Measurements from ENCODE around the gene SOX1. TPM values are rescaled to one million over a fixed set of nuclear protein-coding genes. Genes with fewer than 3 reads are reported as not detected.

SOX1 gene
- polyA plus RNA-seq, 4 donors = 0.03 TPM; not detected in 3

DNA sequence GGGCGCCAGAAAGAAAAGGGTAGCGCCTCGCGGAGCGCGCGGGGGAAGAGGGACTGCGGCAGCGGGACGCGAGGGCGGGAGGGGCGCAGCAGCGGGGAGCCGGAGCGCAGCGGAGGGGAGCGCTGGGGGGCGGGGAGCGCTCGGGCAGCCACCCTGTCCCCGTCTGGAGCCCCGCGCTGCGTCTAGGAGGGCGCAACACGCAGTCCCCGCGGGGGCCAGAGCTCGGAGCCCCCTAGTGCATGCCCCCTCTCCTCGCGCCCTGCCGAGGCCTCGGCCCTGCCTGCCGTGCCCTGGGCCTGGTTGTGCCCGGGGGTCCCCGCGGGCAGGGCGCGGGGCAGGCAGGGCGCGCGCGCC, 37.9 kb downstream of the SOX1 start:
- Histone ChIP-seq H3K36me3 (ENCODE audit: control insufficient read depth in 3 of 3, insufficient read depth in 2 of 3, low read depth in 1 of 3, low read length in 3 of 3) (no peaks in the 10 kb centered on the region), H3K27ac (ENCODE audit: low read depth in 1 of 3, low read length in 2 of 3) (no peak overlapping the region), H3K9me3 (ENCODE audit: control insufficient read depth in 2 of 2, insufficient read depth in 1 of 2, low read depth in 1 of 2, low read length in 1 of 2) (no peaks in the 10 kb centered on the region), H3K4me3 (ENCODE audit: low read depth in 1 of 3, low read length in 3 of 3) (no peak overlapping the region), H3K4me1 (ENCODE audit: control insufficient read depth in 3 of 3, insufficient read depth in 2 of 3, low read depth in 1 of 3, low read length in 2 of 3) (no peaks in the 10 kb centered on the region), H3K27me3 (ENCODE audit: control insufficient read depth in 3 of 3, insufficient read depth in 3 of 3, low read length in 3 of 3) (peaks cover 15 to 72% (median 34%) of the 10 kb centered on the region in 3 donors)
- DNase-seq (no peak), FAIRE-seq (no peak)
- 5 to 14% (median 8%) methylated on average over 26 to 44 of the region's 44 CpGs for WGBS, 3 donors

DNA sequence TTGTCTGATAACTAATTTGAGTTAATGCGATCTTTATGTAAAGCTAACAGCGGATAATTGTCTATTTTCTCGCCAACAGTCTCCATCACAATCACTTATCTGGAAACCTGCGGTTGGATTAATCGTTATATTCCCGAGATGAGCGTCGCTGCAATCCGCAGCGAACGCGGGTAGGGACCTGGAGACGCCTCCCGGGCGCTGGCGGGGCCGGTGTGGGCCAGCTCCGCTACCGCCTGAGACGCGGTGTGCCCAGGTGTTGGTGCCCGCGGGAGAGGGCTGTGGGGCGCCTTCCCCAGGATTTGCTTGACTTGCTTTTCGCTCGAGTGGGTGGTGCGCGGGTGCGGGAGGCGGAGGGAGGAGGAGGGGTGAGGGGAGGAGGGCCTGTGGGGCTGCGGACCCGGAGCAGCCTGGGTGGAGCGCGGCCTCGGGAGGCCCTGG, 38.3 kb downstream of the SOX1 start:
- Histone ChIP-seq H3K27ac (ENCODE audit: low read depth in 1 of 3, low read length in 2 of 3) (no peak overlapping the region), H3K36me3 (ENCODE audit: control insufficient read depth in 3 of 3, insufficient read depth in 2 of 3, low read depth in 1 of 3, low read length in 3 of 3) (no peaks in the 10 kb centered on the region), H3K4me3 (ENCODE audit: low read depth in 1 of 3, low read length in 3 of 3) (no peak overlapping the region), H3K9me3 (ENCODE audit: control insufficient read depth in 2 of 2, insufficient read depth in 1 of 2, low read depth in 1 of 2, low read length in 1 of 2) (no peaks in the 10 kb centered on the region), H3K27me3 (ENCODE audit: control insufficient read depth in 3 of 3, insufficient read depth in 3 of 3, low read length in 3 of 3) (peaks cover 15 to 72% (median 34%) of the 10 kb centered on the region in 3 donors), H3K4me1 (ENCODE audit: control insufficient read depth in 3 of 3, insufficient read depth in 2 of 3, low read depth in 1 of 3, low read length in 2 of 3) (no peaks in the 10 kb centered on the region)
- FAIRE-seq (no peak), DNase-seq (no peak)
- WGBS, 3 donors = 7% methylated on average over 32 to 35 of the region's 35 CpGs

DNA sequence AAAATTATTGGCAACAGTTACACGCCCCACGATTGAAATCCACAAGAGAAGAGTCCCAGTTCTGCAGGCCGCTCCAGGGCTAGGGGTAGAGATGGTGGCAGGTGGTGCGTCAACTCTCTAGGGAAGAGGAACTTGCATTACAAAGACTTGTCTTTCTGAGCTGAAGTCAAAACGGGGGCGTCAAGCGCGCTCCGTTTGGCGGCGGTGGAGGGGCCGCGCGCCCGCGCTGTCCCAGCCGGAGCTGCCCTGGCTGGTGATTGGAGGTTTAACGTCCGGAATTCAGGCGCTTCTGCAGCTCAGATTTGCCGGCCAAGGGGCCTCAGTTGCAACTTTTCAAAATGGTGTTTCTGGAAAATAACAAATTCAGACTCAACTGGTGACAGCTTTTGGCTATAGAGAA, 38.9 kb downstream of the SOX1 start:
- Histone ChIP-seq H3K36me3 (ENCODE audit: control insufficient read depth in 3 of 3, insufficient read depth in 2 of 3, low read depth in 1 of 3, low read length in 3 of 3) (no peaks in the 10 kb centered on the region), H3K4me1 (ENCODE audit: control insufficient read depth in 3 of 3, insufficient read depth in 2 of 3, low read depth in 1 of 3, low read length in 2 of 3) (no peaks in the 10 kb centered on the region), H3K27ac (ENCODE audit: low read depth in 1 of 3, low read length in 2 of 3) (no peak overlapping the region), H3K4me3 (ENCODE audit: low read depth in 1 of 3, low read length in 3 of 3) (no peak overlapping the region), H3K9me3 (ENCODE audit: control insufficient read depth in 2 of 2, insufficient read depth in 1 of 2, low read depth in 1 of 2, low read length in 1 of 2) (no peaks in the 10 kb centered on the region), H3K27me3 (ENCODE audit: control insufficient read depth in 3 of 3, insufficient read depth in 3 of 3, low read length in 3 of 3) (peaks cover 15 to 72% (median 34%) of the 10 kb centered on the region in 3 donors)
- no peak for DNase-seq
- 4 to 11% (median 10%) methylated on average over 21 of the region's 21 CpGs for WGBS, 3 donors
- no peak for FAIRE-seq

DNA sequence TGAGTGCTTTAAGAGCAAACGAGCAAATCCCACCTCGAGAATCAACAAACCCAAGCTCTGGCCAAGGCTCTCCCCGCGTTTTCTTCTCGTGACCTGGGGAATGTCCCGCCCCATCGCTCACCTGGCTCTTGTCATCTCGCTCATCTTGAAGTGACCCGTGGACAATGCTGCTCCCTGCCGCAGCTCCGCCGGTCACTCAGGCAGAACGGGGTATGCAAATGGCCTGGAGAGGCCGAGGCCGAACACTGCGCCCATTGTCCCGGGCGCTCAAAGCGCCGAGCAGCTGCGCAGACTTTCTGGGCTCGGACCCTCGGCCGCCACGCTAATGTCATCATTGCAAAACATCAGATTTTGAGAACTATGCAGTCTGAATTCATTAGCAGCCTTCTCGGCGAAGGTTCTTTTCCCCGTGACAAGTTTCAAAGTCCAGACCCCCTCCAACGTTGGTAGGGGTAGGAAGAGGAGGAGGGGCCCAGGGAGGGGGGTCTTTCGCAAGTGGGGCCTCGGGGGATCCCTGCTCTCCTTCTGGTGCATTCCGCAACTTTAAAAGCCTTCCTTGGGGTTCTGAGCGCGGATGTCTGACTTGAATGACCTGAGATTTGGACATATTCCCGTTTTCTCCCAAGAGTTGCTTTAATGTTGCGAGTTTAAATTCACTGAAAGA, 39.7 kb downstream of the SOX1 start:
- Histone ChIP-seq H3K4me1 (ENCODE audit: control insufficient read depth in 3 of 3, insufficient read depth in 2 of 3, low read depth in 1 of 3, low read length in 2 of 3) (no peaks in the 10 kb centered on the region), H3K27ac (ENCODE audit: low read depth in 1 of 3, low read length in 2 of 3) (no peak overlapping the region), H3K36me3 (ENCODE audit: control insufficient read depth in 3 of 3, insufficient read depth in 2 of 3, low read depth in 1 of 3, low read length in 3 of 3) (no peaks in the 10 kb centered on the region), H3K27me3 (ENCODE audit: control insufficient read depth in 3 of 3, insufficient read depth in 3 of 3, low read length in 3 of 3) (peaks cover 15 to 70% (median 34%) of the 10 kb centered on the region in 3 donors), H3K9me3 (ENCODE audit: control insufficient read depth in 2 of 2, insufficient read depth in 1 of 2, low read depth in 1 of 2, low read length in 1 of 2) (no peaks in the 10 kb centered on the region), H3K4me3 (ENCODE audit: low read depth in 1 of 3, low read length in 3 of 3) (no peak overlapping the region)
- 7 to 10% (median 10%) methylated on average over 35 to 36 of the region's 36 CpGs for WGBS, 3 donors
- DNase-seq = no peak
- no peak for FAIRE-seq

DNA sequence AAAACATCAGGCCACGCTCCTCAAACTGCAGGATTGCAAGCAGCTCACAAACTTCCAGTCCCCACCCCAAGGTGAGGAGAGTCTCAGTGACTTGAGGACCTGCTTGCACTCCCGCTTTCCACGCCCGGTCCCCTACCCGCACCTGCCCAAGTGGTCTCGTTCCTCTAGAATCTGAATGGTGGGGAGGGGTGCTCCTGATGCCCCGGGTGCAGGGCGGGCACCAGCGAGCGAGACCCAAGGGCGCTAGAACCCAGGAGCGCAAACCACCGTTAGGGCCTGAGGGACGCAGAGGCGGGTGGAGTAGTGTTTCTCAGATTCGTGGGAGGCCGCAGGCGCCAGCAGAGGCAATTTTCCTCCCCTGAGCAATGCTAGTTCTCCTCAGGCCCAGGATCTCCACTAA, 40.3 kb downstream of the SOX1 start:
- WGBS, 3 donors = 21 to 43% (median 32%) methylated on average over 16 to 18 of the region's 18 CpGs
- H3K27me3 ChIP-seq (ENCODE audit: control insufficient read depth in 3 of 3, insufficient read depth in 3 of 3, low read length in 3 of 3) = peaks cover 15 to 68% (median 32%) of the 10 kb centered on the region in 3 donors
- no peak for DNase-seq
- FAIRE-seq = no peak
- no peak overlapping the region for H3K4me3 ChIP-seq (ENCODE audit: low read depth in 1 of 3, low read length in 3 of 3)
- H3K27ac ChIP-seq (ENCODE audit: low read depth in 1 of 3, low read length in 2 of 3) = no peak overlapping the region
- H3K36me3 ChIP-seq (ENCODE audit: control insufficient read depth in 3 of 3, insufficient read depth in 2 of 3, low read depth in 1 of 3, low read length in 3 of 3) = no peaks in the 10 kb centered on the region
- H3K4me1 ChIP-seq (ENCODE audit: control insufficient read depth in 3 of 3, insufficient read depth in 2 of 3, low read depth in 1 of 3, low read length in 2 of 3) = no peaks in the 10 kb centered on the region
- peaks cover 0 to under 1% of the 10 kb centered on the region in 2 donors for H3K9me3 ChIP-seq (ENCODE audit: control insufficient read depth in 2 of 2, insufficient read depth in 1 of 2, low read depth in 1 of 2, low read length in 1 of 2)

DNA sequence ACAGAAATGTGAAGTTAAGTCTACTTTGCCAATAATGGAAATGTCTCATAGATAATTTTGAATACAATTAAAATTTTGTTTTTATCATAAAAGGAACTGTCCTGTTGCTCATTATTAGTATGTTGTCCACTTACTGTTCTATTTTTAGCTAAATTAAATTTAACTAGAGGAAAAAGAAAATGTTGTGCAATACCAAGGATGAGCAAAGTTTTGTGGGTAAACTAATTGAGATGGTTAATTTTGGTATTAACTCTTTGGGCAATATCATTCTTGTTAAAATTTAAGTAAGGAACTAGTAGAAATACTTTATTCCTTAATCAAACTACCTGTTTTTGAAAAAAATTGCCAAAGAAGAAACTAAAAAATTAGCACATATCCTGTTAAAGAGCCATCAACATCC, 43.5 kb downstream of the SOX1 start:
- no peak for DNase-seq
- H3K4me3 ChIP-seq (ENCODE audit: low read depth in 1 of 3, low read length in 3 of 3) = no peak overlapping the region
- no peaks in the 10 kb centered on the region for H3K36me3 ChIP-seq (ENCODE audit: control insufficient read depth in 3 of 3, insufficient read depth in 2 of 3, low read depth in 1 of 3, low read length in 3 of 3)
- peaks cover 0 to 6% of the 10 kb centered on the region in 2 donors for H3K9me3 ChIP-seq (ENCODE audit: control insufficient read depth in 2 of 2, insufficient read depth in 1 of 2, low read depth in 1 of 2, low read length in 1 of 2)
- H3K4me1 ChIP-seq (ENCODE audit: control insufficient read depth in 3 of 3, insufficient read depth in 2 of 3, low read depth in 1 of 3, low read length in 2 of 3) = peaks cover 0 to 9% (median 2%) of the 10 kb centered on the region in 3 donors
- peaks cover 7 to 44% (median 22%) of the 10 kb centered on the region in 3 donors for H3K27me3 ChIP-seq (ENCODE audit: control insufficient read depth in 3 of 3, insufficient read depth in 3 of 3, low read length in 3 of 3)
- H3K27ac ChIP-seq (ENCODE audit: low read depth in 1 of 3, low read length in 2 of 3) = no peak overlapping the region
- FAIRE-seq = no peak

DNA sequence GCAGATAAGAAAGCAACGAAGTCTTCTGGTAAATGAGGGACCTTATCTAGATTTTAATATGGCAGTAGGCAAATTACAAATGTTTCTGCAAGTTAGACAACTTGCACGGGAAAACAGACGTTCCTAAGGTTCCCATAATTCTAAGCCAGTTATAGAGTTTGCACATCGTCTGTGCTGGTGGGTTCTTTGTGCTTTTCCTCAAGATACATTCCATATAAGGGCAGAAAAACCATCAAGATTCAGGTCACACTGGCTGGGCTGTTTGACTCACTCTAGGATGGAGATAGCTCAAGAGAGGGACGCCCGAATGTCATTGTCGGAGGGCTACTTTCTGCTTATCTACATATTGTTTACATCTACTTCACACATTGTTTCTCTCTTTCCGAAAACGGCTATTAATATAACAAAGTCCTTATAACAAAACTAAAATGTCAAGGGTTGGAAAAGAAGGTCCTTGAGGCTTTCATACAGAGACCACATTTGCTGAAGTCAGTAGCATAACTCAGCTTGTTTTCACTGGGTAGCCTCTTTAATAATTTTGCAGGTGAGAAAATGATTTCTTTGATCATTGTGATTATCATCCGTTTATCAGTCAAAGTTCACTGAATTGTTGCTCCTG, 44.4 kb downstream of the SOX1 start:
- 22 to 47% (median 39%) methylated on average over 10 of the region's 10 CpGs for WGBS, 3 donors
- no peak overlapping the region for H3K27ac ChIP-seq (ENCODE audit: low read depth in 1 of 3, low read length in 2 of 3)
- no peak overlapping the region for H3K4me3 ChIP-seq (ENCODE audit: low read depth in 1 of 3, low read length in 3 of 3)
- peaks cover 0 to 6% of the 10 kb centered on the region in 2 donors for H3K9me3 ChIP-seq (ENCODE audit: control insufficient read depth in 2 of 2, insufficient read depth in 1 of 2, low read depth in 1 of 2, low read length in 1 of 2)
- peaks cover 7 to 36% (median 18%) of the 10 kb centered on the region in 3 donors for H3K27me3 ChIP-seq (ENCODE audit: control insufficient read depth in 3 of 3, insufficient read depth in 3 of 3, low read length in 3 of 3)
- DNase-seq (no peak), FAIRE-seq (no peak)
- peaks cover 0 to 9% (median 2%) of the 10 kb centered on the region in 3 donors for H3K4me1 ChIP-seq (ENCODE audit: control insufficient read depth in 3 of 3, insufficient read depth in 2 of 3, low read depth in 1 of 3, low read length in 2 of 3)
- no peaks in the 10 kb centered on the region for H3K36me3 ChIP-seq (ENCODE audit: control insufficient read depth in 3 of 3, insufficient read depth in 2 of 3, low read depth in 1 of 3, low read length in 3 of 3)

DNA sequence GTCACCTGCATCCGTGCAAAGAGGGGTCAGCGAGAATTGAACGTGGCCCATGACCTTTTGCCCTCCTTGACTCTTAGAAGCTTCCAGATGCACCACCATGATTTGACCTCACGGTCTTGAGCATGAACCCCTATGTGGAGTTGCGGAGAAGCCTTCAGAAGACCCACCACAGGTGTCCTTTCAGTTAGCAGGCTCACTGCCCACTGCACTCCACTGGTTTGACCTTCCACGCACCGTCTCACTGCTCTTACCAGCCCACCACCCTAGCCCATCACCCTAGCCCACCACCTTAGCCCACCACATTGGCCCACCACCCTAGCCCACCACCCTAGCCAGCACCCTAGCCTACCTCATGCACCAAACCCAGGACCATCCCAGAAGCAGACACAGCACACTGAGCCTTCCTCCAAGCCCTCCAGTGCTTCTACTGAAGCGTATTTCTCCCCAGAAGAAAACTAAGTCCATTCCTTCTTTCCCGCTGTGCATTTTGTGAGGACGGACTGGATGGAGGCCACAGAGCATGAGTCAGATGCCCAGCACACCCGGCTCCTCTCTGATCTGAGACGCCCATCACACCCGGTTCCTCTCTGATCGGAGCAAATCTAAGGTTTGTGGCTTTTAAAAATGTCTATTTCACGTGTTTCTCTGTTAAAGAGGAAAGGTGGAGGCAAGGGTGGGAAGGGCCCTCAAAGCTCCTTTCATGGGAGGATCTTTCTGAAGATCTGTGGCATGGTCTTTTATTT, 45.8 kb downstream of the SOX1 start:
- H3K36me3 ChIP-seq (ENCODE audit: control insufficient read depth in 3 of 3, insufficient read depth in 2 of 3, low read depth in 1 of 3, low read length in 3 of 3) = no peaks in the 10 kb centered on the region
- peak in 1 of 2 donors; percentile 31 for DNase-seq
- H3K4me1 ChIP-seq (ENCODE audit: control insufficient read depth in 3 of 3, insufficient read depth in 2 of 3, low read depth in 1 of 3, low read length in 2 of 3) = peaks cover 0 to 9% (median 2%) of the 10 kb centered on the region in 3 donors
- peaks cover 0 to 6% of the 10 kb centered on the region in 2 donors for H3K9me3 ChIP-seq (ENCODE audit: control insufficient read depth in 2 of 2, insufficient read depth in 1 of 2, low read depth in 1 of 2, low read length in 1 of 2)
- 61 to 82% (median 76%) methylated on average over 15 of the region's 15 CpGs for WGBS, 3 donors
- H3K4me3 ChIP-seq (ENCODE audit: low read depth in 1 of 3, low read length in 3 of 3) = no peak overlapping the region
- FAIRE-seq = no peak
- no peak overlapping the region for H3K27ac ChIP-seq (ENCODE audit: low read depth in 1 of 3, low read length in 2 of 3)
- peaks cover 3 to 23% (median 10%) of the 10 kb centered on the region in 3 donors for H3K27me3 ChIP-seq (ENCODE audit: control insufficient read depth in 3 of 3, insufficient read depth in 3 of 3, low read length in 3 of 3)
